CD4-positive, alpha-beta T cell treated with Interleukin-4 for 4 hours (primary cell): ENCODE results near the gene ZNF653.
A peak's percentile ranks its signal among the peaks of the same experiment; 100 is the strongest.

Source experiments
- DNase-seq: peaks from one replicate; pipeline ENCODE4 v3.0.0-alpha.2; 2020

Gene ZNF653

GRCh38 chr19:11505504-11506100 lies at the start of gene ZNF653:
Gene ZNF653 (minus strand): TSS chr19:11505839. CDS start chr19:11505786, 53 bp downstream.
- peak; percentile 94 for DNase-seq

GRCh38 chr19:11555246-11555645 lies 49.6 kb upstream of the ZNF653 start:
- DNase-seq = no peak

- no peak for DNase-seq
Observed at GRCh38 chr19:11554160-11554559, 48.5 kb upstream of the ZNF653 start.

GRCh38 chr19:11552666-11553372 lies 47.2 kb upstream of the ZNF653 start:
- DNase-seq = no peak

GRCh38 chr19:11551603-11552235 lies 46.1 kb upstream of the ZNF653 start:
- DNase-seq = no peak

GRCh38 chr19:11550265-11550664 lies 44.6 kb upstream of the ZNF653 start:
- no peak for DNase-seq

GRCh38 chr19:11549386-11549953 lies 43.8 kb upstream of the ZNF653 start:
- no peak for DNase-seq

- no peak for DNase-seq
Observed at GRCh38 chr19:11547929-11548700, 42.5 kb upstream of the ZNF653 start.

- no peak for DNase-seq
Observed at GRCh38 chr19:11541238-11541637, 35.6 kb upstream of the ZNF653 start.

- DNase-seq = no peak
Observed at GRCh38 chr19:11540645-11541044, 35.0 kb upstream of the ZNF653 start.

- DNase-seq = no peak
Observed at GRCh38 chr19:11539495-11540365, 34.1 kb upstream of the ZNF653 start.

GRCh38 chr19:11538232-11539036 lies 32.8 kb upstream of the ZNF653 start, which contains the start of gene CNN1:
Gene CNN1 (plus strand): TSS chr19:11538851. CDS start chr19:11538928, 77 bp downstream.
- DNase-seq = no peak

GRCh38 chr19:11535792-11536595 lies 30.4 kb upstream of the ZNF653 start:
- DNase-seq = peak; percentile 72

GRCh38 chr19:11534948-11535347 lies 29.3 kb upstream of the ZNF653 start:
- no peak for DNase-seq

- no peak for DNase-seq
Observed at GRCh38 chr19:11534538-11534937, 28.9 kb upstream of the ZNF653 start.

GRCh38 chr19:11530432-11530831 lies 24.8 kb upstream of the ZNF653 start:
- peak; percentile 27 for DNase-seq

- peak; percentile 94 for DNase-seq
Observed at GRCh38 chr19:11528551-11529341, 23.1 kb upstream of the ZNF653 start, which contains the start of gene ECSIT. Gene ECSIT (minus strand): TSS chr19:11529134. CDS start chr19:11519170, 9,964 bp downstream.

GRCh38 chr19:11519138-11519537 lies 13.5 kb upstream of the ZNF653 start:
- DNase-seq = no peak

GRCh38 chr19:11513946-11514345 lies 8.3 kb upstream of the ZNF653 start:
- no peak for DNase-seq
